Prostate gland (tissue), 2 donors: ENCODE results near the gene SUPT7L. TPM values are rescaled to one million over a fixed set of nuclear protein-coding genes. Genes with fewer than 3 reads are reported as not detected.

ENCODE experiments used
- DNase-seq: peaks from one replicate; pipeline ENCODE4 v3.0.0-alpha.2; 2019; ENCODE audit warnings: low spot score
- H3K27ac ChIP-seq, 2 donors: fragments of 200-600 bp; sonication (generic); 2 replicates each; pipeline ENCODE4 v1.5.1; 2017 to 2019
- H3K27me3 ChIP-seq: fragments of 200-600 bp; sonication (generic); replicated peaks from 2 replicates; pipeline ENCODE4 v1.5.1; 2019; ENCODE audit not compliant: insufficient read depth
- H3K36me3 ChIP-seq, 2 donors: fragments of 200-600 bp; sonication (generic); 1 replicate in 1 of 2; 2 replicates in 1 of 2; pipeline versions ENCODE4 v1.5.1 to v1.8.1; 2017 to 2019
- H3K4me1 ChIP-seq: fragments of 200-600 bp; sonication (generic); replicated peaks from 2 replicates; pipeline ENCODE4 v1.5.1; 2019
- H3K4me3 ChIP-seq, 2 donors: fragments of 200-600 bp; sonication (generic); 2 replicates each; pipeline ENCODE4 v1.5.1; 2017 to 2019
- H3K9me3 ChIP-seq: fragments of 200-600 bp; sonication (generic); 2 replicates; pipeline ENCODE4 v1.5.1; 2017
- POLR2A ChIP-seq: fragments of 450-650 bp; IDR thresholded peaks from one replicate; pipeline ENCODE4 v1.6.1; 2016; ENCODE audit warnings: antibody characterized with exemption, mild to moderate bottlenecking
- POLR2AphosphoS5 ChIP-seq: sonication (generic); formaldehyde crosslinking; IDR thresholded peaks from one replicate; pipeline ENCODE4 v1.6.1; 2017; ENCODE audit warnings: antibody characterized with exemption
- WGBS: methylation state at CpG from one replicate; pipeline ENCODE4 v1.1.5; 2018; 5-methylcytosine and 5-hydroxymethylcytosine counted together
- intact Hi-C: fragments of 100-400 bp; cut with DNase I; formaldehyde crosslinking; loops from one replicate; pipeline ENCODE4 v1.14.2; 2022
- total RNA-seq, 2 donors: library from RNA; depleted of rRNA; stranded (reverse); fragments of >200 nt; gene quantifications; one replicate each; pipeline ENCODE4 v1.1.0, GENCODE V29; 2016
- TF ChIP-seq, protein P1 (sequence below), 4 experiments: fragments of 200-600 bp in 2 of 4; fragments of 450-650 bp in 2 of 4; sonication (generic) in 2 of 4; IDR thresholded peaks; 1 replicate in 3 of 4; 2 replicates in 1 of 4; pipeline ENCODE4 v1.5.1; 2016 to 2019; ENCODE audit warnings: antibody characterized with exemption in 4 of 4, mild to moderate bottlenecking in 2 of 4, moderate library complexity in 2 of 4

Gene SUPT7L
- total RNA-seq, 2 donors from 2014 or later: 18.6 to 34.2 TPM

DNA sequence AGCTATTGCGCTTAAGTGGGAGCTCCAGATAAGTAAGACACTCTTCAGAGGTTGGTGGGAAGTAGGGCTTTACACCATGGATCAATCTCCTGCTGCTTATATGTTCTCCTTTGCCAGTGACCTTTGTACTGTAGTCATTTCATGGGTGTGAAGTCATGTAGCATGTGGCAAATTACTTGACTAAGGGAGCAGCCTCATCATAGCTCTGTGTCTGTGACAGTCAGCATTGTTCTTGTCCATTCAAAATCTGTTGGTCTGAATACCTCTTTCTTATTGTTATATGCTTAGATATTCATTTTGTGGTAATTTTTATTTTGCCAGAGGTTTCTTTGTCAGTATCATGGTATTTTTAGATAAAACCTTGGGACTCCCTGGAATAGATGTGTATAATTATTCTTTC lies 18.4 kb upstream of the SUPT7L start:
- Histone ChIP-seq H3K27ac (no peak overlapping the region), H3K4me3 (no peak overlapping the region), H3K9me3 (no peaks in the 10 kb centered on the region), H3K27me3 (no peaks in the 10 kb centered on the region), H3K4me1 (no peaks in the 10 kb centered on the region), H3K36me3 (no peaks in the 10 kb centered on the region)
- intact Hi-C loops: no loop called here
- 88% methylated on average over 1 of the region's 1 CpG for WGBS
- TF ChIP-seq, protein P1, sequence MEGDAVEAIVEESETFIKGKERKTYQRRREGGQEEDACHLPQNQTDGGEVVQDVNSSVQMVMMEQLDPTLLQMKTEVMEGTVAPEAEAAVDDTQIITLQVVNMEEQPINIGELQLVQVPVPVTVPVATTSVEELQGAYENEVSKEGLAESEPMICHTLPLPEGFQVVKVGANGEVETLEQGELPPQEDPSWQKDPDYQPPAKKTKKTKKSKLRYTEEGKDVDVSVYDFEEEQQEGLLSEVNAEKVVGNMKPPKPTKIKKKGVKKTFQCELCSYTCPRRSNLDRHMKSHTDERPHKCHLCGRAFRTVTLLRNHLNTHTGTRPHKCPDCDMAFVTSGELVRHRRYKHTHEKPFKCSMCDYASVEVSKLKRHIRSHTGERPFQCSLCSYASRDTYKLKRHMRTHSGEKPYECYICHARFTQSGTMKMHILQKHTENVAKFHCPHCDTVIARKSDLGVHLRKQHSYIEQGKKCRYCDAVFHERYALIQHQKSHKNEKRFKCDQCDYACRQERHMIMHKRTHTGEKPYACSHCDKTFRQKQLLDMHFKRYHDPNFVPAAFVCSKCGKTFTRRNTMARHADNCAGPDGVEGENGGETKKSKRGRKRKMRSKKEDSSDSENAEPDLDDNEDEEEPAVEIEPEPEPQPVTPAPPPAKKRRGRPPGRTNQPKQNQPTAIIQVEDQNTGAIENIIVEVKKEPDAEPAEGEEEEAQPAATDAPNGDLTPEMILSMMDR (IDR thresholded peaks at IDR 0.05): no peak
- no peak for TF ChIP-seq POLR2AphosphoS5
- DNase-seq: no peak

- H3K4me3 ChIP-seq: no peak overlapping the region
- H3K9me3 ChIP-seq: no peaks in the 10 kb centered on the region
- H3K4me1 ChIP-seq: no peaks in the 10 kb centered on the region
- H3K36me3 ChIP-seq: no peaks in the 10 kb centered on the region
- 72% methylated on average over 2 of the region's 2 CpGs for WGBS
- no peak overlapping the region for H3K27ac ChIP-seq
- TF ChIP-seq POLR2A: no peak
- no peak for DNase-seq
- no peaks in the 10 kb centered on the region for H3K27me3 ChIP-seq
- intact Hi-C loops: no loop called here
Measured at GRCh38 chr2:27680571-27680970, 17.2 kb upstream of the SUPT7L start.

- intact Hi-C loops: no loop called here
- TF ChIP-seq POLR2AphosphoS5: no peak
- no peak for TF ChIP-seq POLR2A
- TF ChIP-seq, protein P1 (IDR thresholded peaks at IDR 0.05): no peak
- Histone ChIP-seq H3K27ac (no peak overlapping the region), H3K4me1 (no peaks in the 10 kb centered on the region), H3K4me3 (no peak overlapping the region), H3K36me3 (peaks cover 3 to 6% of the 10 kb centered on the region in 2 donors), H3K27me3 (no peaks in the 10 kb centered on the region), H3K9me3 (no peaks in the 10 kb centered on the region)
- no peak for DNase-seq
- WGBS: 72% methylated on average over 5 of the region's 5 CpGs
Measured at GRCh38 chr2:27672723-27673486, 9.5 kb upstream of the SUPT7L start.

GRCh38 chr2:27671235-27671634 lies 7.8 kb upstream of the SUPT7L start:
- no peak for DNase-seq
- H3K36me3 ChIP-seq: peaks cover 3 to 6% of the 10 kb centered on the region in 2 donors
- H3K9me3 ChIP-seq: no peaks in the 10 kb centered on the region
- TF ChIP-seq, protein P1 (IDR thresholded peaks at IDR 0.05): no peak
- no peak for TF ChIP-seq POLR2AphosphoS5
- no peak for TF ChIP-seq POLR2A
- H3K4me1 ChIP-seq: no peaks in the 10 kb centered on the region
- no peaks in the 10 kb centered on the region for H3K27me3 ChIP-seq
- no peak overlapping the region for H3K4me3 ChIP-seq
- H3K27ac ChIP-seq: no peak overlapping the region
- 92% methylated on average over 4 of the region's 4 CpGs for WGBS
- intact Hi-C loops: no loop called here

GRCh38 chr2:27667446-27667845 lies 4.0 kb upstream of the SUPT7L start:
- intact Hi-C loops: no loop called here
- H3K4me3 ChIP-seq: no peak overlapping the region

More at GRCh38 chr2:27667446-27667845, 4.0 kb upstream of the SUPT7L start:
- Histone ChIP-seq H3K9me3 (no peaks in the 10 kb centered on the region), H3K4me1 (peaks cover 4% of the 10 kb centered on the region), H3K27ac (no peak overlapping the region), H3K36me3 (peaks cover 3 to 6% of the 10 kb centered on the region in 2 donors), H3K27me3 (no peaks in the 10 kb centered on the region)
- WGBS: 81% methylated on average over 1 of the region's 1 CpG
- no peak for DNase-seq
- TF ChIP-seq, protein P1 (IDR thresholded peaks at IDR 0.05): no peak
- TF ChIP-seq POLR2AphosphoS5 (no peak), POLR2A (no peak)
